Spleen (tissue), 11 donors: Measurements from ENCODE around the gene PGAM2. TPM values are rescaled to one million over a fixed set of nuclear protein-coding genes. Genes with fewer than 3 reads are reported as not detected.

Experiments
- DNase-seq: peaks from one replicate; pipeline ENCODE4 v3.0.0-alpha.2; 2020
- H3K27ac ChIP-seq, 8 donors: fragments of 200-600 bp; sonication (generic) in 7 of 8; 1 replicate in 4 of 8; 2 replicates in 4 of 8; pipeline versions ENCODE4 v1.5.0 to v1.8.0; 2016 to 2021; ENCODE audit warnings: inconsistent platforms in 4 of 8, mild to moderate bottlenecking in 4 of 8, moderate library complexity in 1 of 8
- H3K27me3 ChIP-seq, 7 donors: fragments of 200-600 bp; sonication (generic) in 6 of 7; replicated peaks in 1 of 7; 1 replicate in 4 of 7; 2 replicates in 3 of 7; pipeline versions ENCODE4 v1.5.0 to v1.8.0; 2016 to 2021; ENCODE audit warnings: inconsistent platforms in 3 of 7, mild to moderate bottlenecking in 1 of 7
- H3K36me3 ChIP-seq, 6 donors: fragments of 200-600 bp; sonication (generic) in 5 of 6; 1 replicate in 4 of 6; 2 replicates in 2 of 6; pipeline versions ENCODE4 v1.5.0 to v1.8.0; 2016 to 2021; ENCODE audit warnings: inconsistent platforms in 2 of 6
- H3K4me1 ChIP-seq, 6 donors: fragments of 200-600 bp; sonication (generic) in 5 of 6; 1 replicate in 3 of 6; 2 replicates in 3 of 6; pipeline versions ENCODE4 v1.5.0 to v1.8.0; 2016 to 2021; ENCODE audit warnings: inconsistent platforms in 3 of 6
- H3K4me3 ChIP-seq, 8 donors: fragments of 200-600 bp; sonication (generic) in 7 of 8; 1 replicate in 4 of 8; 2 replicates in 4 of 8; pipeline versions ENCODE4 v1.5.0 to v1.8.0; 2016 to 2021; ENCODE audit warnings: inconsistent platforms in 4 of 8, mild to moderate bottlenecking in 4 of 8, moderate library complexity in 2 of 8
- H3K9me3 ChIP-seq, 8 donors: fragments of 200-600 bp; sonication (generic) in 7 of 8; 1 replicate in 4 of 8; 2 replicates in 4 of 8; pipeline versions ENCODE4 v1.5.0 to v1.8.0; 2016 to 2021; ENCODE audit warnings: inconsistent platforms in 4 of 8
- CTCF ChIP-seq, 11 experiments: fragments of 200-600 bp in 7 of 11; fragments of 450-650 bp in 4 of 11; sonication (generic) in 4 of 11; IDR thresholded peaks in 8 of 11; conservative IDR thresholded peaks in 3 of 11; 1 replicate in 7 of 11; 2 replicates in 4 of 11; pipeline versions ENCODE4 v1.4.0 to v1.8.0; 2016 to 2021; ENCODE audit warnings: antibody characterized with exemption in 11 of 11, inconsistent platforms in 4 of 11, mild to moderate bottlenecking in 1 of 11
- POLR2A ChIP-seq, 3 donors: fragments of 450-650 bp; IDR thresholded peaks; one replicate each; pipeline ENCODE4 v1.5.1; 2017; ENCODE audit warnings: antibody characterized with exemption in 3 of 3, mild to moderate bottlenecking in 1 of 3
- POLR2AphosphoS5 ChIP-seq, 3 donors: sonication (generic); formaldehyde crosslinking; IDR thresholded peaks; one replicate each; pipeline ENCODE4 v1.5.1; 2017; ENCODE audit warnings: antibody characterized with exemption in 3 of 3
- WGBS, 5 donors: extraction: QIAGEN DNeasy Blood & Tissue Kit in 3 of 5; methylation state at CpG; one replicate each; pipeline versions ENCODE4 v1.1.5 to v1.1.7; 2013 to 2018; 5-methylcytosine and 5-hydroxymethylcytosine counted together
- intact Hi-C: fragments of 100-400 bp; cut with DNase I; formaldehyde crosslinking; loops from one replicate; pipeline ENCODE4 v1.15.0; 2023; ENCODE audit warnings: low total_unique reads
- polyA plus RNA-seq, 3 donors: library from polyadenylated mRNA; stranded (reverse); fragments of 200-250 nt; gene quantifications; one replicate each; pipeline ENCODE4 v1.2.1, GENCODE V29; 2013
- total RNA-seq, 7 donors: library from RNA; depleted of rRNA in 3 of 7; stranded (reverse); fragments of >200 nt in 3 of 7; fragmentation: NEBNext Ultra II Directional in 4 of 7; extraction: Animal tissue kit (Norgen Biotek cat#: 25700) in 4 of 7; gene quantifications; one replicate each; pipeline versions ENCODE4 v1.1.0 to v1.2.1, GENCODE V29; 2016 to 2021
- donor health status: healthy with polysubstance abuse.
- donor health status: DM: no; HTN: no; CAD: no; lungs with moderate emphysema.
- donor health status: DM: no; HTN: no; CAD: no.
- donor health status: Bipolar disorder and iron deficiency.
- donor health status: healthy.
- donor health status: DM: no; HTN: no; CAD: no.
- donor health status: DM: yes; HTN: yes; CAD: no.

The PGAM2 gene
- total and polyA plus RNA-seq, 10 donors: 0.75 to 4.0 (median 1.6) TPM; not detected in 1

GRCh38 chr7:44087911-44088838 lies 22.8 kb upstream of the PGAM2 start:
- peak; percentile 79 for DNase-seq
- Histone ChIP-seq H3K27me3 (no peaks in the 10 kb centered on the region), H3K36me3 (no peaks in the 10 kb centered on the region), H3K4me1 (peaks cover 0 to 36% (median 22%) of the 10 kb centered on the region in 6 donors), H3K4me3 (no peak overlapping the region), H3K9me3 (no peaks in the 10 kb centered on the region), H3K27ac (peak overlapping the region; percentile 65 to 82 (median 76))
- intact Hi-C loops: loop anchor here (5.0 kb wide), 1 partner anchor 114 kb away; the partner anchor contains the start of gene YKT6
- TF ChIP-seq POLR2A (IDR thresholded peaks at IDR 0.05): no peak
- TF ChIP-seq CTCF (IDR thresholded peaks at IDR 0.05 in 8 of 11, conservative IDR thresholded peaks at IDR 0.05 in 3 of 11): no peak
- peak; percentile 30 to 71 (median 69) for TF ChIP-seq POLR2AphosphoS5 (IDR thresholded peaks at IDR 0.05)
- 53 to 69% (median 61%) methylated on average over 20 of the region's 20 CpGs for WGBS, 5 donors

GRCh38 chr7:44086627-44087026 lies 21.3 kb upstream of the PGAM2 start:
- H3K9me3 ChIP-seq: no peaks in the 10 kb centered on the region
- H3K36me3 ChIP-seq: no peaks in the 10 kb centered on the region
- 88 to 99% (median 97%) methylated on average over 3 of the region's 3 CpGs for WGBS, 5 donors
- no peak overlapping the region for H3K4me3 ChIP-seq
- H3K4me1 ChIP-seq: peaks cover 0 to 45% (median 27%) of the 10 kb centered on the region in 6 donors
- peak overlapping the region in 4 of 8 donors; percentile 76 to 82 (median 78) for H3K27ac ChIP-seq
- intact Hi-C loops: loop anchor here (5.0 kb wide), 1 partner anchor 116 kb away; the partner anchor contains the start of gene YKT6
- H3K27me3 ChIP-seq: no peaks in the 10 kb centered on the region
- no peak for TF ChIP-seq CTCF (IDR thresholded peaks at IDR 0.05 in 8 of 11, conservative IDR thresholded peaks at IDR 0.05 in 3 of 11)
- TF ChIP-seq POLR2A (IDR thresholded peaks at IDR 0.05): no peak
- no peak for TF ChIP-seq POLR2AphosphoS5 (IDR thresholded peaks at IDR 0.05)
- DNase-seq: no peak

- WGBS, 5 donors: 87 to 96% (median 94%) methylated on average over 3 of the region's 3 CpGs
- intact Hi-C loops: loop anchor here (5.0 kb wide), 1 partner anchor 117 kb away; the partner anchor contains the start of gene YKT6
- peak; percentile 59 for DNase-seq
These were observed 20.2 kb upstream of the PGAM2 start for GRCh38 chr7:44085546-44085945.

More at GRCh38 chr7:44085546-44085945, 20.2 kb upstream of the PGAM2 start:
- Histone ChIP-seq H3K36me3 (peaks cover 0 to 4% (median 2%) of the 10 kb centered on the region in 6 donors), H3K4me1 (peaks cover 7 to 55% (median 37%) of the 10 kb centered on the region in 6 donors), H3K4me3 (no peak overlapping the region), H3K27me3 (no peaks in the 10 kb centered on the region), H3K9me3 (no peaks in the 10 kb centered on the region), H3K27ac (peak overlapping the region in 2 of 8 donors; percentile 77 to 79)
- TF ChIP-seq POLR2A (IDR thresholded peaks at IDR 0.05): no peak
- TF ChIP-seq CTCF (IDR thresholded peaks at IDR 0.05 in 8 of 11, conservative IDR thresholded peaks at IDR 0.05 in 3 of 11): no peak
- TF ChIP-seq POLR2AphosphoS5 (IDR thresholded peaks at IDR 0.05): no peak
